Ascending aorta (tissue), 2 donors: ENCODE measurements around the gene MED8. TPM values are rescaled to one million over a fixed set of nuclear protein-coding genes. Genes with fewer than 3 reads are reported as not detected.
A peak's percentile ranks its signal among the peaks of the same experiment; 100 is the strongest.

Source experiments
- DNase-seq, 2 donors: peaks; one replicate each; pipeline ENCODE4 v3.0.0-alpha.2; 2019; ENCODE audit warnings: low spot score in 2 of 2
- H3K27ac ChIP-seq, 2 donors: fragments of 200-600 bp; sonication (generic); one replicate each; pipeline ENCODE4 v1.5.1; 2016 to 2017; ENCODE audit warnings: mild to moderate bottlenecking in 1 of 2
- H3K27me3 ChIP-seq: fragments of 200-600 bp; sonication (generic); one replicate; pipeline ENCODE4 v1.5.1; 2017
- H3K36me3 ChIP-seq, 2 donors: fragments of 200-600 bp; sonication (generic); one replicate each; pipeline ENCODE4 v1.5.1; 2016
- H3K4me1 ChIP-seq, 2 donors: fragments of 200-600 bp; sonication (generic); one replicate each; pipeline ENCODE4 v1.5.1; 2016 to 2017; ENCODE audit warnings: mild to moderate bottlenecking in 1 of 2
- H3K4me3 ChIP-seq, 2 donors: fragments of 200-600 bp; sonication (generic); one replicate each; pipeline ENCODE4 v1.5.1; 2016 to 2017; ENCODE audit warnings: mild to moderate bottlenecking in 1 of 2
- H3K9me3 ChIP-seq, 2 donors: fragments of 200-600 bp; sonication (generic); one replicate each; pipeline ENCODE4 v1.5.1; 2016
- CTCF ChIP-seq, 3 experiments: fragments of 200-600 bp in 2 of 3; fragments of 450-650 bp in 1 of 3; sonication (generic) in 2 of 3; IDR thresholded peaks; one replicate each; pipeline ENCODE4 v1.5.1; 2016 to 2019; ENCODE audit warnings: antibody characterized with exemption in 3 of 3, mild to moderate bottlenecking in 1 of 3, moderate library complexity in 1 of 3
- intact Hi-C: fragments of 100-400 bp; cut with DNase I; formaldehyde crosslinking; loops from one replicate; pipeline ENCODE4 v1.15.1; 2023
- total RNA-seq: library from RNA; depleted of rRNA; stranded (reverse); fragments of >200 nt; gene quantifications from one replicate; pipeline ENCODE4 v1.1.0, GENCODE V29; 2016

Gene MED8
- total RNA-seq, 1 donor from 2014 or later = 15.3 TPM

GRCh38 chr1:43363283-43363934 lies 26.2 kb downstream of the MED8 start:
- peaks cover 11 to 18% of the 10 kb centered on the region in 2 donors for H3K4me1 ChIP-seq
- H3K27ac ChIP-seq = no peak overlapping the region
- H3K9me3 ChIP-seq = no peaks in the 10 kb centered on the region
- peaks cover 34 to 40% of the 10 kb centered on the region in 2 donors for H3K36me3 ChIP-seq
- intact Hi-C loops = no loop called here
- no peak overlapping the region for H3K4me3 ChIP-seq
- no peaks in the 10 kb centered on the region for H3K27me3 ChIP-seq
- no peak for TF ChIP-seq CTCF (IDR thresholded peaks at IDR 0.05)
- no peak for DNase-seq

GRCh38 chr1:43360616-43361015 lies 29.0 kb downstream of the MED8 start:
- peaks cover 34 to 40% of the 10 kb centered on the region in 2 donors for H3K36me3 ChIP-seq
- H3K27ac ChIP-seq = no peak overlapping the region
- TF ChIP-seq CTCF (IDR thresholded peaks at IDR 0.05) = no peak
- no peak for DNase-seq
- peaks cover 6 to 7% of the 10 kb centered on the region in 2 donors for H3K4me1 ChIP-seq
- intact Hi-C loops = no loop called here
- H3K4me3 ChIP-seq = no peak overlapping the region
- no peaks in the 10 kb centered on the region for H3K9me3 ChIP-seq
- H3K27me3 ChIP-seq = no peaks in the 10 kb centered on the region

- no peaks in the 10 kb centered on the region for H3K27me3 ChIP-seq
- peaks cover 6 to 7% of the 10 kb centered on the region in 2 donors for H3K4me1 ChIP-seq
- no peaks in the 10 kb centered on the region for H3K9me3 ChIP-seq
- no peak for DNase-seq
- no peak overlapping the region for H3K4me3 ChIP-seq
- TF ChIP-seq CTCF (IDR thresholded peaks at IDR 0.05) = no peak
- peaks cover 26 to 33% of the 10 kb centered on the region in 2 donors for H3K36me3 ChIP-seq
- H3K27ac ChIP-seq = no peak overlapping the region
- intact Hi-C loops = loop anchor here (5.0 to 10.0 kb wide), 5 partner anchors 93 to 677 kb away; partner anchors contain the start of genes HYI, PTPRF, YBX1 and ZNF691
These were observed 29.9 kb downstream of the MED8 start for GRCh38 chr1:43359696-43360095.

- Histone ChIP-seq H3K4me3 (peak within 1 kb of the TSS; percentile 63 to 67), H3K36me3 (peaks cover 21 to 27% of the 10 kb centered on the region in 2 donors), H3K9me3 (no peaks in the 10 kb centered on the region), H3K27ac (peak within 1 kb of the TSS; percentile 84 to 86), H3K27me3 (no peaks in the 10 kb centered on the region), H3K4me1 (peaks cover 6 to 7% of the 10 kb centered on the region in 2 donors)
- TF ChIP-seq CTCF (IDR thresholded peaks at IDR 0.05) = no peak
- intact Hi-C loops = loop anchor here (1.0 to 10.0 kb wide), 8 partner anchors 9 to 677 kb away; partner anchors contain the start of genes ELOVL1, HYI, MED8 and PTPRF
- peak; percentile 96 to 100 for DNase-seq
These were observed 30.6 kb downstream of the MED8 start, which contains the start of gene CDC20 for GRCh38 chr1:43358746-43359693. Gene CDC20, plus strand, starts transcription at chr1:43358981. Its CDS starts 235 bp downstream, at chr1:43359216.

- peak overlapping the region; percentile 84 to 86 for H3K27ac ChIP-seq
- no peak for TF ChIP-seq CTCF (IDR thresholded peaks at IDR 0.05)
- no peaks in the 10 kb centered on the region for H3K9me3 ChIP-seq
- peaks cover 6 to 7% of the 10 kb centered on the region in 2 donors for H3K4me1 ChIP-seq
- no peaks in the 10 kb centered on the region for H3K27me3 ChIP-seq
- DNase-seq = no peak
- H3K4me3 ChIP-seq = peak overlapping the region; percentile 63 to 67
- H3K36me3 ChIP-seq = peaks cover 13 to 19% of the 10 kb centered on the region in 2 donors
- intact Hi-C loops = loop anchor here (1.0 to 10.0 kb wide), 8 partner anchors 9 to 676 kb away; partner anchors contain the start of genes ELOVL1, HYI, MED8 and PTPRF
These were observed 31.4 kb downstream of the MED8 start for GRCh38 chr1:43358121-43358745.
